HG03060 (cell line): ENCODE results near the gene NUDT8.
"Not testable (repeated sequence)": the region's sequence is repeated elsewhere in the genome, so short reads cannot be mapped to it uniquely, and the experiment has no call there.

Experiments
- ATAC-seq: cut with Tn5 transposase; IDR thresholded peaks from one replicate; pipeline ENCODE4 v1.9.1; 2021; ENCODE audit warnings: low read depth, moderate number of reproducible peaks; ENCODE audit not compliant: unreplicated experiment

Gene NUDT8

DNA sequence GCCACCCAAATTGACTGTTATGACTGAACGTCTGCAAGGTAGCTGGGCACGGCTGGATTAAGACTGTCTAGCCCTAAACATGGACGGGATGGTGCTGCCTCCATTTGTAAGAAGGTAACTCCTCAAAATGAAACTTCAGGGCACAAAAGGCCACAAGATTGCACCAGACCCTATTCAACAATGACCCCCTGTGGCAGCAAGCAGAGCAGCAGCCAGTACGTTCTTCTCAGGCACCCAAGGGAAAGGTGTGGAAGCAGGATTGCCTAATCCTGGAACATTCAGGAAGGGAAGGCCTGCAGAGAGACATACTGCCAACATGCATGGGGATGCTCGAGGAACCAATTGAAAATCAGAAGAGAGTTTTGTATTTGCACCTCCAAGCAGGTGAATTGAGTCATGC lies 14.3 kb upstream of the NUDT8 start:
- no peak for ATAC-seq

DNA sequence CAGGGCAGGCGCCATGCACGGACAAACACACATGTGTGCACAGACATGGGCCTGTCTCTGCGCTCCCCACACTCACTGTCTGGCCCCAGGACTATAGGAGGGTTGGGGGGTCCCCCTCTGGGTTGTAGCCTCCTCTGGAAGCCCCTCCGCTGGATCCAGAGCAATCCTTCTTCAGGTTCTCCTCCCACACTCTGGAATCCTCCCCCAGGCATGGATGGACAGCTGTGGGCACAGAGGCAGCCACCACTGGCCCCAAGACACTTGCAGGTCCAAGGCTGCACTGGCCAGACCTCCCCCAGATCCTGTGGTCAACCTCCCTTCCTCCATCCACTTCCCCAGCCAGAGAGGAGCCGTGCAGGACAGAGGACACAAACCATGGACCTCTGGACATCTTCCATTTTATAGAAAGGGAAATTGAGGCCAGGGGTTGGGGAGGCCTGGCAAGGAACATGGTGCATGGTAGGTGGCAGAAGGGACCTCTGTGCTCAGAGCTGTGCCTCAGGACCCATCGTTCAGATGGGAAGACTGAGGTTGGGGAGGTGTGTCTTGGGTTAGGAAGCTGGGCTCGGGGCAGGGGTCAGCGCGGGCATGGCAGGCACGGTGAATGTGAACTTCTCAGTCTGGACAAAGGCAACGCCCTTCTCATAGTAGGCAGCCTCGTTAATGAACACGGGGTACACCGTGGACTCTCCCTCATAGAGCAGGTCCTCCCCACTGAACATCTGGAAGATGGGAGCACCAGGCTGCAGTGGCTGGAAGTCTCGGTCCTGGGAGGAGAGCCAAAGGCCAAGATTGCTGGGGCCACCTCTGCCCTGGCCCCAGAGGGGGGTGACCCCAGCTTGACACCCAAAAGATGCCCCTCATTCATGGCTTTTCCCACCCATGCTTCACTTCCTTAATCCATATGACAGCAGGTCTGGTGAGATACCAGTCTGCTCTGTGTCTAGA lies 12.7 kb upstream of the NUDT8 start:
- ATAC-seq, result no peak

DNA sequence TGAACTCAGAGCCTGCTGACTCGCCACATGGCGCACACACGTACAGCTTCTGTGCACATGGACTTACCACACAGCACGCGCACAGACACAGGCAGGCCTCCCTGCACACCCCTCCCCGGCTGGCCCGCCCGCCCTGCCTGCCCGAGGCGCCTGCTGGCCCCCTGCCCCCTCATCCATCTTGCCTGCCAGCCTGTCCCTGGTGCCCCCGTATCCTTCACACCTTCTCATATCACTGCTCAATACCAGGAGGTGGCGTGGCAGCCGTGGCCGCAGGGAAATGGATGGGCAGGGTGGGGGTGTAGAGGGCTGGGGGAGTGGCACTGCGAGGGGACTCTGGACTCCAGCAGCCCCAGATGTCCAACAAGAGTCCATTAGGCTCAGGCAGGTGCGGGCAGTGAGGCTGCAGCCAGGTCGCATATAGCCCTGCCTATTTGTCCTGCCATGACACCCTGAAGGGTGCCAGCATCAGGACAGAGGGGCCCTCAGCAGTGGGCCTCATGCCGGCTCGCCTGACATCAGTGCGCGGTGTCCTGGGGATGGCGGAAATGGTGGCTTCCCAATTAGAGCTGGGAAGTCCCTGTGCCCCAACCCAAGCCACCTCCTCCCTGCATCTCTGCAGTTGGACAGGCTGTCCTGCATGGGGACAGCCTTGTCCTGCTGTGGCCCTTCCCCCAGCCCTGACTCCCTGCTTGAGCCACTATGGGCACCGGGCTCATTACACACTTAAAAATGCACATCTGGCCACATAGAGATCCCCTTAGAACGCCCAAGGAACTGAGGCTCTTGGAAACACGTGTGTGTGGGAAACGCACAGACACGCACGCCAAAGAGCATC lies 11.8 kb upstream of the NUDT8 start:
- ATAC-seq, result no peak

DNA sequence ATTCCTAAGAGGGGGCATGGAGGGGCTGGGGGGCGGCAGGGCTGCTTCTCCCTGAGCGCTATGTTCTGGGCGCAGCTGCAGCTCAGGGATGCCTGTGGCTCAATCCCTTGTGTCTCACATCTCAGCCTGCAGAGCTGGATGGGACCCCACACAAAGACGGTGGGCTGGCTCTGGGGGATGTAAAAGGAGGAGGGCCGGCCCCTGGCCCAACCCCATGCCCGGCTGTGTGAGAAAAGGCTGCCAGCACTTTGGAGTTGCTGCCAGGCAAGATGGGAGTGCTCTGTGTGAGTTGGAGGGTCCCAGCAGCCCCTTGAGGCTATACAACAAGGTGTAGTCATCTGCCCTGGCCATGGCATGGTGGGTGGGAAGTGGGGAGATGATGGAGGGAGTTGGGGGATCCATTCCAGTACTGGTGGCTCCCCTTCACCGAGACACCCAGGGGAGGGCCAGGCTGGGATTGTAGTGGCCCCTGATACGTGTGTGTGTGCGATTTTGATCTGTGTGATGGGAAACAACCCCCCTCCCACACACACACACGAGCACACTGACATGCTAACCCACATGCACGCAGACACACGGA lies 11.1 kb upstream of the NUDT8 start:
- no peak for ATAC-seq

DNA sequence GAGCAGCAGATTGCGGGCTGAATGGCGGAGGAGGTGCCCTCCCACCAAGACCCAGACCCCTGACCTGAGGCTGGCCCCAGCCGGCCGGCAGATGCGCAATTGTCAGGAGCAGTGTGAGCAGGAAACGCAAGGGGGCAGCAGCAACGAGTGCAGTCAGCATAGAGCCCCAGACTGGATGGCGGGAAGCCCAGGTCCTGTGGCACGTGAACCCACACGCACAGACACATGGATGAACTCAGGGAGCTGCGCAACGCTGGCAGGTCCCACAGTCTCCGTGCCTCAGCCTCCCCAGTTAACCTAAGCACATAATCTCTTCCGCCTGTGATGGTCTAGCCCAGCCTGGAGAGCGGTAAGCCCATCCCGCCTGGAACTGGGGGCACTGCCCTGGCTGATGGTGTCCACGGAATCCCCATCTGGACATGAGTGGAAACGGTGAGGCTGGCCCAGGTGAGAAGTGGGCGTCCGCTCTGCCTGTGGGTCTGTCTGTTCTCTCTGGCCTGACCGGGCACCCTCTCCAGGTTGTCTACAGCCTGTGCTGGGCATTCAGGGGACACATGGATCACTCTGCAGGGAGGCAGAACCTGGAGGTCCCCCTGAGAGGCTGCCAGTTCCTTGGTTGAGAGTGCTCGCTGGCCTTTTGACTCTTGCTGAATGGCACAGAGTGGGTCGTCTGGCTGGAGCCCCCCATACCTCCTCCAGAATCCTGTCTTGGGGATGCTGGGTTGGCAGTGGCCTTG lies 10.5 kb upstream of the NUDT8 start:
- no peak for ATAC-seq

DNA sequence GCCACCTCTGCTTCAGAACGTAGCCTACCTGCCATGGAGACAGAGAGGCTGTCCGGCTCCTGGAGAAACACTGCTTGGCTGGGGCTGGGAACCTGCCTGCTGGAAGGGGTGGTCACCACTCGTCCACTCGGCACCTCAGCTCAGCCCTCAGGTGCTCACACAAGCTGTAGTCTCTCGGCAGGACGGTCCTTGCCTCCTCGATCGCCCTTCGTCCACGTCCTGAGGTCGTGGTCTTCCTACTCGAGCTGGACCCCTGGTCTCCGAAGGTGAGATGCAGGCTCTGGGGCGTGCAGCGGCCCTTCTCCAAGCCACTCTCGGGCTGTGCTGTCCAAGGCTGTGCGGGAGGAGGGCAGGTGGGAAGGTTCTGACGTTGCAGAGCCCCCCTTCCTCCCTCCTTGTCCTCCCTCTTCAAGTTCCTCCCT lies 9.7 kb upstream of the NUDT8 start, which contains the start of gene TBX10:
TSS of gene TBX10 (minus strand) at position 326 of the 422 bp plus-strand sequence. CDS start at position 35, 291 bp downstream.
- ATAC-seq, result no peak

DNA sequence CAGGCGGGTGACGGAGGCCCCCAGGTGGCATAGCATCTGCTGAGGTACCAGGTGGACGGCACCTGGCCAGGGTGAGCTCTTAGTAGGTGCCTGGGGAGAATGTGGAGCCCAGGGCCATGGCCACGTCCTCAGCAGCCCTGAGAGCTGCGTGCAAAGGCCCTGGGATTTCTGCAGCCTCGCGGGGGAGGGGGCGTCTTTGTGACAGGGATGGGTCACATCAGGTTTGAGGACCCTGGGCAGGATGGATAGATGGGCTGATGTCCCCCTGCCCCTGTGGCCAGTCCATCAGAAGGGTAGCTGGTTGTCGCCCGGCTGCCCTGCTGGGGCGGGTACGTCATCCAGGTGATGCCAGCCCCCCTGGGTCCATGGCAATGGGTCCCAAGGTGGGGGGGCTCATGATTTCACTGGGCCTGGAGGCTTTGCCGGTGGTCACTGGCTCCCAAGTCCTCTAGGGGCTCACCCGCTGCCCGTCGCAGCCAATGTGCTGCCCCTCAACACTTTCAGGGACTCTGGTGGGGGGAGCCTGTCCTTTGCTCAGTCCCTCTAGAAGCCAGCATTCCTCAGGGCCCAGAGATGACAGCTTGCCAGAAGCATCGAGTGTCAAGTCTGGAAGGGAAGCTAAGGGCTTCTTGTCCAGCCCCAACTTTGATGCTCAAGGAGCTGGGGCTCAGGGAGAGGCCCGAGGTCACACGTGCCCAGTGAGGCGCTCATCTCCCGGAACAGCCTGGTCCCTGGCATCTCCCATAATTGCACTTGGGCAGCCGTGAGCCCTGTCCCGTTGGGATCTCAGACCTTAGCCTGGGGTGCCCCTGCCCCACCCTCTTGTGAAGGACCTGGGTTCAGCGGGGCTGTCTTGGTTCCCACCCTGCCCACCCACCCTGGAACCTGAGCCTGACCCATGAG lies 9.0 kb upstream of the NUDT8 start:
- ATAC-seq, result no peak

DNA sequence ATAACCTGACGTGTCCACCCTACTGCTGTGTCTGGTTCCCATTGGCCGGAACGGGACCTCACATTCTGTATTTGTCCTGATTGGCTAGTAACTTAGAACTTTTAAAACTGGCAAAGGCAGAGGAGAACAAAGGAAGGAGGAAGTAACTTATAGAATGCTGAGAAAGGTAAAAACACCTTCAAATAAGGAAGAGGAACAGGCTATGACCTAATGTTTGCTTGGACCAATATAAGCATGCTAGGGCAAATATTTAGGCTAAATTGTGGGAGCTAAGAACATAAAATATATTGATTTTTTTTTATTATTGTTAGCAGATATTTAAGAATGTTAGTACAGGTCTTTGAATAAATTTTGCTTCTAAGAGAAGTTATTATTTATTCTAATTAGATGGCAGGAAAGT lies 7.7 kb upstream of the NUDT8 start:
- ATAC-seq, result not testable (repeated sequence)

DNA sequence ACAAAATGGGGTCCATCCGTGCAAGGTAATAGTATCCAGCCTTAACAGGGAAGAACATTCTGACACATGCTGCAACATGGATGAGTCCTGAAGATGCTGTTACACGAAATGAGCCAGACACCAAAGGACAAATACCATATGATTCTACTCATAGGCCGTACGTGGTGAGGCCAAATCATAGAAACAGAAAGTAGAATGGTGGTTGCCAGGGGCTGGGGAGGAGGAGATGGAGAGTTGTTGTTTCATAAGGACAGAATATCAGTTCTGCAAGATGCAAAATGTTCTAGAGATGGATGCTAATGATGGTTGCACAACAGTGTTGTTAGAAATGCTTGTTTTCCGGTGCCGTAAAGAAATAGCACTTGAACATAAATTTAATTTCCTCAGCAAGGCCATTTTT lies 7.2 kb upstream of the NUDT8 start:
- ATAC-seq, result no peak

DNA sequence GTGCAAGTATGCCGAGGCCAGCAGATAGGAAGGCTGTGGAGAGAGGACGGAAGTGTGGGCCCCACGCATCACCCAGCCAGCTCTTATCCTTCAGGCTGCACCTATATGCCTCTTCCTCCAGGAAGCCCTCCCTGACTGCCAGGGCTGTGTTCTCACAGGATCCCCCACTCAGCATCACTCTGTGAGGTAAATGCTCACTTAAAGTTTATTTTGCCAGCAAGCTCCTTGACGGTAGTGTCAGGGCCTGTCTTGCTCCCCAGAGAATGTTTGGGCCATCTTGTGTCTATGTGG lies 5.4 kb upstream of the NUDT8 start:
- no peak for ATAC-seq

DNA sequence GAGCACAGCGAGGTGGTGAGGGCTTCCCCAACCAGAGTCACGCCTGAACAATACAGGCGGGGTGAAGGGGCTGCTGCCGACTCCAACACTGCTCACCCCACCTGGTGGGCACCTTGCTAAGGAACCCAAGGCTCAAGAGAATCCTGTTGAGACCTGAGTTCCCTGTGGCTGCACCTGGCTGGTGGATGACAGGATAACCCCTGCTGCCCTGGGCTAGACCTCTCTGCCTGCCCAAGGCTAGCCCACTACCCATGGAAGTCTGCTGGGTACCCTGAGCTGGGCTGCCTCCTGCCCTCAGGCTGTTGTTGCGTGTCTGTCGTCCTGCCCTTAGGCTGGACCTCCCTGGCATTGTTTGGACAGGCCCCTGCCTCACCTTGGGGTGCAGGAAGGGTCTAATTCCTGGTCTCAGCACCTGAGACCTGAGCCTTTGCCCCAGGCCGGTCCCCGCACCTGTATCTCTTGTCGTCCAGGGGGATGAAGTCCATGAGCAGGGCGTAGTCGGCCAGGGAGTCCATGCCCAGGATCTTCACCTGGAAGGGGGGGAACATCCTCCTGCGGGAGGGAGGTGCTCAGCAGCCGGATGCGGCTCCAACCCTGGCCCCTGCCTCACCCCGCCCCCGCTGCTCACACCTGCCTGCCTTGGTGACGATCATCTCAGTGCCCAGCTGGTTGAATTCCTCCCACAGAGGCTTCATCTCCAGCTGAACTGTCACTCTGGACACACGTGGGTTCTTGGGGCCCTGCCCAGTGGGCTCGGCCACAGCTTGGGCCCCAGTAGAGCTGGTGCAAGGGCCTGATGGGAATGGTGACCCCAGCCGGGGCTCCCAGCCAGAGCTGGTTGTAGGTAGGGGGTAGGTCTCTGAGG lies 4.9 kb upstream of the NUDT8 start:
- ATAC-seq, result no peak

DNA sequence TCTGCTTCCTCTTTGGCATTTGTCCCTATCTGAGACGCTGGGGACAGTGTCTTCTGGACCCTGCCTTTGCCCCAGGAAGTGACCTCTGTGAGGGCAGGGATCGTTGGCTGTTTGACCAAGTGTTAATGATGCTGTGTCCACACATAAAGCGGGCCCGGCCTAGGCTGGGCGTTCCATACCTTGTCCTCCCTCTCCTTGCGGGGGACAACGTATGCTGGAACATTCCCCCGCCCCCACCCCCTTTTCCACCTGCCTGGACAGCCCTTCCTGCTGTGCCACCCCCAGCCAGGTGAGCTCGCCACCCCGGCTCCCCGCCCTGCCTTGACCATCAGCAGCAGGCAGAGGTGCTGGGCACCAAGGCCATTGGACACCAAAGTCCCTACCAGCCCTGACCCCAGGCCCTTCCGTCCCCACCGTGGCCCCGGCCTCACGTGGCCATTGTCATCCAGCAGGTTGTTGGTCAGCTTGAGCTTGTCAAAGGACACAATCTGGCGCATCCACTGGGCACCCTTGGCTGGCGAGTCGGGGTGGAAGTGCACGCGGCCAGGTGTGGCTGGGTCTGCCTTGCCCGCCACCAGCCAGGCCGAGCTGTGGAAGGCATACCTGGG lies 4.1 kb upstream of the NUDT8 start:
- ATAC-seq, result no peak

DNA sequence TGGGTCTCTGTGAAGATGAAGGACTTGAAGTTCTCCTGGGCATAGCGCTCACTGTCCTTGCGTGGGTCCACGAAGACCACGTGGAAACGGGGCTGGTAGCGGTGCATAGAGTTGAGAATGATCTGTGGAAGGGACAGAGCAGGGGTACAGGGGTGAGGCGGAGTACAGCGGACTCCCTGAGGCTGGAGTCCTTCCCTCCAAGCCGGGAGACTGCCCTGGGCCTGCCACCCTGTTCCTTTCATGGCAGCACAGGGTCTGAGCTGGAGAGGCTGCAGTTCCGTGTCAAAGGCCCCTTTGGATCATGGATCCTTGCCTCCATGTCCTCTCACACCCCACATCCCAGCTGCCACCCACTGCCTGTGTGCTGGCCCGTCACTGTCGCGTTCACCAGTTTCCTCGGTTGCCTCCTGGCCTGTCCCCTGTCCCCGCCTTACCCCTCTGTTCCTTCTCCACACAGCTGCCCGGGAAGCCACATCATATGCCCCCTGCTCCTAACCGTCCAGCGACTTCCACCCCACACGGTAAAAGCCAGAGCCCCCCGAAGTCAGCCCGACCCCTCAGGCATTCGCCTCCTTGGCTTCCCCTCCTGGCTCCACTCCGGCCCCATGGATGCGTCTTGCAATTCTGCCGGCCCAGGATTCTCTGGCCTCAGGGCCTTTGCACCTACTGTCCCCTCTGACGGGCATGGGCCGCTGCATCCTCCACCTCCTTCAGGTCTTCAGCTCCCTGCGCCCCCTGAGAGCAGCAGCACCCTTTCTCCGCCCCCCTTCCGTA lies 3.4 kb upstream of the NUDT8 start:
- no peak for ATAC-seq

DNA sequence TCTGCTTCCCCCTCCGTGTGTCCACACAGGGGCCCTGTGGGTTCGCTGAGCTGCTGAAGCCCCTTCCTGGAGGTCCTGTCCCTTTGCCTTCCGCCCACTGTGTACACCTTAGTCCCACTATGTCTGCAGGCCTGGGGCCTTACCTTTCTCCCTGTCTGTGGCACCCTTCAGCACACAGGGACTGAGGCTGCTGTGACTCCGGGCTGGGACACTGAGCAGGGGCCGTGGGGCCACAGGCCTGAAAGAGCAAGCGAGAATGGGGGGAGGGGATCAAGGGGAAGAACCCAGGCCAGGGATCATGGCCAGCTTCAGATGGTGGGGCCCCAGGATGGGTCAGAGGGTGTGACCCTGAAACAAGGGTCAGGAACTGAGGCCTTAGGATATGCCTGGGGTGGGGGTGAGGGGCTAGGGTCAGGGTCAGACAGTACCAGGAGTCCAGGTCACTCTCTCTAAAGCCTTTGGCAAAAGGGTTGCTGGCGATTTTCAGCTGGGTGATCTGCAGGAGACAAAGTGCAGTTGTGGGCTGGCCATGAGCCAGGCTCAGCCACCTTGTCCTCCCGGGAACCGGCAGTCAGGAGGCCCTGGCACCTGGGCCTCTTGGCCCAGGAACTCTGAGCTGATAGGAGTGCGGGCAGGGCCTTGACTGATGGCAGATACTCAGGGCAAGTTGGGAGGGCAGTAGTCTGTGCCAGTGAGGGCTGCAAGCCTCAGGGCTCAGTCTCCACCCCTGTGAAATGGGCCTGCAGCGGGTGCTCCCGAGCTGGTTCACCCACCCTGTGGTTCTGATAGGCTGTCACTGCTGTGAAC lies 2.6 kb upstream of the NUDT8 start:
- ATAC-seq, result no peak

DNA sequence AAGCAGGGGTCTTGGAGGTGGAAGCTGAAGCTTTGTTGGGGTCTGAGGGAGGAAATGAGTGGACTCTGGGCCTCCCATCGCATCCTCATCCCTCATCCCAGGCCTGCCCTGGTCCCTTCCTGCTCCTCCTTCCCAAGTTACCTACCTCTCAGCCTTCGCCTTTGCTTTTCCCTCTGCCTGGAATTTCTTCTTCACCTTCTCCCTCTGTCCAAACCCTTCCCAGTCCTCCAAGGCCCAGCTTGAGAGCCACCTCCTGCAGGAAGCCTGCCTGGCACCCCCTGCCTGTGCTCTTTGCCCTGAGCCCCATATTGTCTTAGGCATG lies 2.1 kb upstream of the NUDT8 start:
- ATAC-seq, result no peak

DNA sequence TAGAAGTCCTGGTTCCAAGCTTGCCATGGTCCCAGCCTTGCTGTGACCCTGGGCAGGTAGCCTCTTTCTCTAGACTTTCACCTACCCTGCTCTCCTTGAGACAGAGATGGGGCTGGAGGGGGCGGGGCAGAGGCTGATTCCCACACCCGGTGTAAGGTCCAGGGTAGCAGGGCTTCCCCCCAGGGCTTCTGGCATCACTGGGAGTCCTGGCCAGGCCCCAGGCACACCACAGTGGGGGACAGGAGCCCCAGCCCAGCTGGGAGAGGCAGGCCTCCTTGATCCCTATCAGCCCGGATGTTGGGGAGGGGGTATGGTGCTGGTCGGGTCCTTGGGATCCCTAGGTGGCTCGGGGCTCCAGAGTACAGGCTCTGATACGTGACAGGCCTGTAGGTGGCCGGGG lies 1.7 kb upstream of the NUDT8 start:
- no peak for ATAC-seq

DNA sequence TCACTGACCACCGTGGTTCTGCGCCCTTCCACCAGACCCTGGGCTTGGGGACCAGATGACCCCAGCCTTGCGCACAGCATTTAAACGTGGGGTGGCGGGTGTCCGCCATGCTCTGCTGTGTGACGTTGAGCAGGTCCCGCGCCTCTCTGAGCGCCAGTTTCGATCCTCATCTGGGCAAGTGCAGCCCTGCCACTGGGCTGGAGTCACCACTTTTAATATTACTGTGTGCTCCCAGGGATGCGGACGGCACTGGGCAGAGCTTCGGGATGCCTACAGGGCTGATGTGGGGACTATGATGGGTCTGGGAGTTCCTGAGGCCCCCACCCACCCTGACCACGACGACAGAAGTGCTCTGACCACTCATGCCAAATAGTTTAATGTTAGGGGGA lies 1.2 kb upstream of the NUDT8 start:
- ATAC-seq, result no peak
